Natural killer cell (primary cell): ENCODE results near the gene INPP1. TPM values are rescaled to one million over a fixed set of nuclear protein-coding genes. Genes with fewer than 3 reads are reported as not detected.

ENCODE experiments used
- ATAC-seq, 3 donors: fragments of 150-1000 bp in 2 of 3; fragments of 200-7000 bp in 1 of 3; cut with Tn5 transposase; 1 replicate in 1 of 3; 2 replicates in 2 of 3; pipeline ENCODE4 v1.10.0; 2021; ENCODE audit warnings: mild to moderate bottlenecking in 2 of 3, moderate library complexity in 2 of 3
- DNase-seq, 2 donors: peaks; one replicate each; pipeline versions ENCODE4 v3.0.0 to v3.0.0-alpha.2; 2013 to 2021; ENCODE audit warnings: mixed read lengths in 1 of 2
- H3K27ac ChIP-seq: one replicate; pipeline ENCODE4 v1.5.1; 2013; ENCODE audit warnings: mild to moderate bottlenecking, low read length
- H3K27me3 ChIP-seq: one replicate; pipeline ENCODE4 v1.6.1; 2013; ENCODE audit warnings: low read length; ENCODE audit not compliant: control insufficient read depth, insufficient read depth
- H3K36me3 ChIP-seq: one replicate; pipeline ENCODE4 v1.6.1; 2013; ENCODE audit warnings: low read length; ENCODE audit not compliant: control insufficient read depth, insufficient read depth
- H3K4me1 ChIP-seq: one replicate; pipeline ENCODE4 v1.6.1; 2013; ENCODE audit warnings: low read length; ENCODE audit not compliant: control insufficient read depth, insufficient read depth
- H3K4me3 ChIP-seq: one replicate; pipeline ENCODE4 v1.5.1; 2013; ENCODE audit warnings: low read length
- H3K9me3 ChIP-seq: one replicate; pipeline ENCODE4 v1.6.1; 2013; ENCODE audit warnings: low read length; ENCODE audit not compliant: control insufficient read depth, insufficient read depth
- H3K27ac Mint-ChIP-seq, 2 donors: one replicate each; pipeline ENCODE4 v1.8.0; 2022; ENCODE audit warnings: mild to moderate bottlenecking in 2 of 2, mixed read lengths in 2 of 2, moderate library complexity in 1 of 2
- H3K27me3 Mint-ChIP-seq, 2 donors: one replicate each; pipeline ENCODE4 v1.8.0; 2022; ENCODE audit warnings: low read depth in 2 of 2, mixed read lengths in 2 of 2
- H3K36me3 Mint-ChIP-seq: one replicate; pipeline ENCODE4 v1.8.0; 2022; ENCODE audit warnings: mixed read lengths
- H3K4me1 Mint-ChIP-seq, 2 donors: one replicate each; pipeline ENCODE4 v1.8.0; 2022; ENCODE audit warnings: mixed read lengths in 2 of 2
- H3K4me3 Mint-ChIP-seq: one replicate; pipeline ENCODE4 v1.8.0; 2022; ENCODE audit warnings: mild to moderate bottlenecking, moderate library complexity, mixed read lengths
- H3K9me3 Mint-ChIP-seq, 2 donors: one replicate each; pipeline ENCODE4 v1.8.0; 2022; ENCODE audit warnings: mixed read lengths in 2 of 2
- CTCF ChIP-seq: fragments of 200-600 bp; IDR thresholded peaks from one replicate; pipeline ENCODE4 v1.8.0; 2022; ENCODE audit warnings: antibody characterized with exemption
- WGBS: methylation state at CpG from one replicate; pipeline ENCODE4 v1.1.7; 2013; ENCODE audit warnings: missing lambda C conversion rate; ENCODE audit not compliant: insufficient coverage; 5-methylcytosine and 5-hydroxymethylcytosine counted together
- intact Hi-C: fragments of 100-400 bp; cut with micrococcal nuclease; formaldehyde crosslinking; loops from one replicate; pipeline ENCODE4 v1.14.2; 2022
- total RNA-seq, 4 donors: library from RNA; stranded (reverse); fragments of 120-200 nt in 1 of 4; gene quantifications; one replicate each; pipeline versions ENCODE4 v1.2.3 to v1.2.4, GENCODE V29; 2013 to 2022

The INPP1 gene
- total RNA-seq, 3 donors from 2014 or later (not counting 1 experiment from before 2014, with no cell fraction given), result 9.5 to 16.7 (median 9.6) TPM

GRCh38 chr2:190325588-190325987 lies 17.8 kb upstream of the INPP1 start:
- ATAC-seq, result no peak
- TF ChIP-seq CTCF, result no peak
- no peaks in the 10 kb centered on the region for H3K36me3 Mint-ChIP-seq
- no peak overlapping the region for H3K4me3 Mint-ChIP-seq
- H3K27ac Mint-ChIP-seq, result no peak overlapping the region
- intact Hi-C loops, result loop anchor here (5.0 kb wide), 1 partner anchor 47 kb away; no protein-coding TSS in a partner anchor
- no peaks in the 10 kb centered on the region for H3K9me3 Mint-ChIP-seq
- Histone ChIP-seq H3K27ac (no peak overlapping the region), H3K27me3 (peaks cover 2% of the 10 kb centered on the region), H3K9me3 (no peaks in the 10 kb centered on the region), H3K4me3 (no peak overlapping the region), H3K36me3 (no peaks in the 10 kb centered on the region), H3K4me1 (peaks cover 3% of the 10 kb centered on the region)
- H3K27me3 Mint-ChIP-seq, result peaks cover 40 to 49% of the 10 kb centered on the region in 2 donors
- H3K4me1 Mint-ChIP-seq, result peaks cover under 1% of the 10 kb centered on the region in 2 donors
- no peak for DNase-seq
- WGBS, result 65% methylated on average over 1 of the region's 2 CpGs

DNA sequence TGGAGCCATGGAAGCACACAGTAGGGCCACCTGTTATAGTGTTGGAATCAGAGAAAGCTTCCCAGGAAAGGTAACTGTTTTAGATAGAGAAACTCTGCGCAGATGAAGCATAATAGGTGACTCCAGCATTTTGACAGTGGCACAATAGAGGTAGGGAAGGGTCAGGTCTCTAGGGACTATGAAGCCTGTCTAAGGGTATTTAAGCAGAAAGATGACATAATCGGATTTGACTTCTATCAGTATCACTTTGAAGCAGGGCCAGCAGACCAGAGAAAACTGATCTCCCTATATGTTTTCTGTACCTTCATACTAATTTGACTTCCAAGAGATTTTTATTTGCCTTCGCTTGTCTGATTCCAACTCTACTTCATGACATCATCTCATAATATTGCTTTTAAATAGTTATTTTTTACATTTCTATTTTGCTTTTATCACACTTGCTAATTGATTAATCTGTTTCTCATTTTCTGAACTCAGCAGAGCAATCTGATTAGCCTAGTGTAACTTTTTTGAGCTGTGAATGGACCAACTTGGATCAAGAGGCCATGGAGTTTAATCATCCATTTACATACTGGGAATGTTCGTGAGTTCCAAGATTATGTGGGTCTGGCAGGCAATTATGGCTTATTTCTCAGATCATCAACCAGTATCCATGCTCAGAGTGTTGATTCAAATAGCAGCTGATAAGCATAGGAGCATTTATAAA lies 15.4 kb upstream of the INPP1 start:
- 97% methylated on average over 4 of the region's 4 CpGs for WGBS

DNA sequence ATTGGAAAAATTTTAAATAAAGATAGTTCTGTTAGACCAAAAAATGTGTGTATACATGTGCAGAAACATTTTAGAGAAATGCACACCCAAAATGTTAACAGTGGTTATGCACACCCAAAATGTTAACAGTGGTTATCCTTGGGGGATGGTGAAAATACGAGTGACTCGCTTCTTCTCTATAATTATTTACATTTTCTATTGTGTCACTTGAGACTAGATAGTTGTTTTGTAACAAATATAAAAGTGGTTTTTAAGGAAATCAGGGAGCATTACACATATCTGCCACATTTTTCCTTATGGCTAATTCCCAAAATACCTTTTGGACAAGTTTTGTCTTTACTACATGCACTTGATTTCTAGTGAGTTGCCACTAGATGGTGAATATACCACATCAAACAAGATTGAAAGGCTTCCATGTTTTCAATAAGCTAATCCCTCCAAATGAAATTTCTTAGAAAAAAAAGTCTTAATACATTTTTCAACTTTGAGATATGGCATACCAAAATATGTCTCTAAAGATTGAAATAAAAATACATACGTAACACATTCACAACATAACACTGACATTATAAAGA lies 14.7 kb upstream of the INPP1 start:
- no peaks in the 10 kb centered on the region for H3K4me1 Mint-ChIP-seq
- no peaks in the 10 kb centered on the region for H3K36me3 Mint-ChIP-seq
- ATAC-seq, result no peak
- H3K4me3 Mint-ChIP-seq, result no peak overlapping the region
- no CpG with 5 or more reads among the region's 3 CpGs for WGBS
- H3K27me3 ChIP-seq, result peaks cover 2% of the 10 kb centered on the region
- no peak overlapping the region for H3K27ac ChIP-seq
- DNase-seq, result no peak
- H3K27me3 Mint-ChIP-seq, result peaks cover 47 to 61% of the 10 kb centered on the region in 2 donors
- no peak overlapping the region for H3K4me3 ChIP-seq
- H3K9me3 Mint-ChIP-seq, result no peaks in the 10 kb centered on the region
- intact Hi-C loops, result loop anchor here (5.0 kb wide), 1 partner anchor 44 kb away; no protein-coding TSS in a partner anchor
- no peaks in the 10 kb centered on the region for H3K4me1 ChIP-seq
- H3K36me3 ChIP-seq, result no peaks in the 10 kb centered on the region
- H3K9me3 ChIP-seq, result no peaks in the 10 kb centered on the region
- H3K27ac Mint-ChIP-seq, result no peak overlapping the region
- TF ChIP-seq CTCF, result no peak

More for the DNA sequence above, 15.4 kb upstream of the INPP1 start:
- intact Hi-C loops, result loop anchor here (5.0 kb wide), 1 partner anchor 44 kb away; no protein-coding TSS in a partner anchor
- H3K4me3 ChIP-seq, result no peak overlapping the region
- TF ChIP-seq CTCF, result no peak
- DNase-seq (no peak), ATAC-seq (no peak)
- H3K27ac Mint-ChIP-seq, result no peak overlapping the region
- H3K9me3 Mint-ChIP-seq, result no peaks in the 10 kb centered on the region
- no peaks in the 10 kb centered on the region for H3K36me3 ChIP-seq
- H3K27ac ChIP-seq, result no peak overlapping the region
- H3K27me3 ChIP-seq, result peaks cover 2% of the 10 kb centered on the region
- H3K4me1 Mint-ChIP-seq, result no peaks in the 10 kb centered on the region
- no peaks in the 10 kb centered on the region for H3K36me3 Mint-ChIP-seq
- peaks cover 45 to 61% of the 10 kb centered on the region in 2 donors for H3K27me3 Mint-ChIP-seq
- H3K9me3 ChIP-seq, result no peaks in the 10 kb centered on the region
- no peaks in the 10 kb centered on the region for H3K4me1 ChIP-seq
- H3K4me3 Mint-ChIP-seq, result no peak overlapping the region
